AG09319 (cell line): Measurements from ENCODE around the gene MED13.

Source experiments
- DNase-seq: peaks from one replicate; pipeline ENCODE4 v3.0.0-alpha.2; 2010; ENCODE audit warnings: low read depth; ENCODE audit errors: extremely low read depth
- TF ChIP-seq, protein P1 (sequence below): IDR thresholded peaks from 2 replicates; pipeline ENCODE4 v1.5.1; 2011; ENCODE audit warnings: low read depth, mild to moderate bottlenecking, inconsistent platforms, low read length, moderate library complexity

The MED13 gene

DNA sequence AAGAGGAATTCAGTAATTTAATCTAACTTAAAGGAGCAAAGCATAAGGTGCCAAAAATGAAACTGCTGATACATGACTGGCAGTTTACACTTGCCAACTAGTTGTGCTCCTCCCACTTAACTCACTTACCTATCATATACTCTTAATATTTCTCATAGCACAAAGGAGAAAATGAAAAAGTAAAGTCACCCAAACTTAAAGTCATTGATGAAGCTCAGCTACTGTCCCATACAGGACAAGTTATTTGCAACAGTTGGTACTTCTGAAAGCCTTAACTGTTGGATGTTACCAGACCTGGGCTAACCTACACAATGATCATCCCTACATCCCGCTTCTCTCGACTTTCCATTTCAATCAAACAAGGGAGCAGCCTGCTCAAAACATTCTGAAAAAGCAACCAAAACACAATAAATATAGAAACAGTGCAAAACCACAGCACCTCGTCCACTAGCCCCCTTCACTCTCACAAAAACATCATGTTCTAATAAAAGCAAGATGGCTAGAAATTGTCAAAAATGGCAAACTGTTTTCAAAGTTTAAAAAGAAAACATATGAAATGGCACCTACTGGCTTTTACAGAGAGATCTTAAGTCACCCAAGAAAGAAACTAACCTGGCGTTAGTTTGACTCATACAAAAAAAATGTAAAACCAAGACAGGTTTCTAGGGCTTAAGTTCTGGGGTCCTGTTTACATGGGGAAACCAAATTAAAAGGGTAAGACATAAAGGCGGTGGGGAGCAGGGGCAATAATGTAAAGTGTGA is 868 bp downstream of the MED13 start:
- DNase-seq: no peak
- TF ChIP-seq, protein P1, sequence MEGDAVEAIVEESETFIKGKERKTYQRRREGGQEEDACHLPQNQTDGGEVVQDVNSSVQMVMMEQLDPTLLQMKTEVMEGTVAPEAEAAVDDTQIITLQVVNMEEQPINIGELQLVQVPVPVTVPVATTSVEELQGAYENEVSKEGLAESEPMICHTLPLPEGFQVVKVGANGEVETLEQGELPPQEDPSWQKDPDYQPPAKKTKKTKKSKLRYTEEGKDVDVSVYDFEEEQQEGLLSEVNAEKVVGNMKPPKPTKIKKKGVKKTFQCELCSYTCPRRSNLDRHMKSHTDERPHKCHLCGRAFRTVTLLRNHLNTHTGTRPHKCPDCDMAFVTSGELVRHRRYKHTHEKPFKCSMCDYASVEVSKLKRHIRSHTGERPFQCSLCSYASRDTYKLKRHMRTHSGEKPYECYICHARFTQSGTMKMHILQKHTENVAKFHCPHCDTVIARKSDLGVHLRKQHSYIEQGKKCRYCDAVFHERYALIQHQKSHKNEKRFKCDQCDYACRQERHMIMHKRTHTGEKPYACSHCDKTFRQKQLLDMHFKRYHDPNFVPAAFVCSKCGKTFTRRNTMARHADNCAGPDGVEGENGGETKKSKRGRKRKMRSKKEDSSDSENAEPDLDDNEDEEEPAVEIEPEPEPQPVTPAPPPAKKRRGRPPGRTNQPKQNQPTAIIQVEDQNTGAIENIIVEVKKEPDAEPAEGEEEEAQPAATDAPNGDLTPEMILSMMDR: no peak

DNA sequence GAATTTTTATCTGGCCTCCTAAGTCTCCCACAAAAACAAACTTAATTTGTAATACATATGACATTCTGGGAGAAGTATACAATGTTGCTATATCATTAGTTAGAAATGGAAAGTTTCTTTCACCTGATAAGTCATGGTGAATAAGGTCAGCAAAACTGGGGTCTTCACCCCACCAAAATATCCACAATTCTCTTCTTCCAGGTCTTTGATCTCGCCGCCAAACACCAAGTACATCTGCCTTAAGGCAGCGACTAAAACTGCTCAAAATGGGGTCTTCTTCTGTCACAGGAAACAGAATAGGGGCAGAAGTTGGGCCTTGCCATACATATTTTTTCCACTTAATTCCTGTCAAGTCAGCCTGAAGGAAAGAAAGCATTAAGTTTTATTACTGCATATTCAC is 2.1 kb downstream of the MED13 start:
- TF ChIP-seq, protein P1: no peak
- DNase-seq: no peak

DNA sequence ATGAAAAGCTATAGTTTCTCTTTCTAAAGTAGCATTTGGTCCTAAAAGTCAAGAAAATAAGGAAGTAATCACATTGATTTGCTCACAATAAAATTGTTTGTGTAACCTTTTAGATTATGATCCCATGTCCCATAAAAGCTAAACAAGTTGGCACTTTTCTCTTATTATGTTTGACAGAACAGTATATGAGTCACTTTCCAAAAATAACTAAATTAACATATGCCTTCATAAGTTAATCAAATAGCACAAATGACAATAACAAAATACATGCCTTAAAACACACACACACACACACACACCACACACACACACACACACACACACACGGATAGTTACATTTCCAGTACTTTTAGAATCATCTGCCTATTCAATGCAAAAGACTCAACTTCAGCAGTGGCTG is 2.8 kb downstream of the MED13 start:
- peak; percentile 41 for DNase-seq

DNA sequence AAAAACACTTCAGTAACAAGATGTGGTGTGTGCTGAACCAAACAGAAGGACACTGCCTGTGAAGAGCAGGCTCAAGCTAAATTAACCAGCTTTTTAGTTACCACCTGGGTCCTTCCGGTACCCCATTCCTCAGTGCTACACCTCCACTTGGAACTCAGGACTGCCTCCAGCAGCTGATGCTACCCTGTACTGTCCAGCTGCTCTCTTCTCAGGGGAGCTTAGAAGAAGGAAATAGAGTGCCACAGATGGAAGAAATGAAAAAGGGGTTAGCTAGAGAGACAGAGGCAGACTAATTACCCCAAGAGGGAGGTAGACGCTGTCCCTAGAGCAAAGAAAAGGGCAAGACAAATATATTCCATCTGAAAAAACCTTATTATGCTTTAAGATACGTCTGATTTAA is 5.7 kb downstream of the MED13 start:
- TF ChIP-seq, protein P1: no peak
- no peak for DNase-seq

More for the DNA sequence above, 2.8 kb downstream of the MED13 start:
- TF ChIP-seq, protein P1: no peak

DNA sequence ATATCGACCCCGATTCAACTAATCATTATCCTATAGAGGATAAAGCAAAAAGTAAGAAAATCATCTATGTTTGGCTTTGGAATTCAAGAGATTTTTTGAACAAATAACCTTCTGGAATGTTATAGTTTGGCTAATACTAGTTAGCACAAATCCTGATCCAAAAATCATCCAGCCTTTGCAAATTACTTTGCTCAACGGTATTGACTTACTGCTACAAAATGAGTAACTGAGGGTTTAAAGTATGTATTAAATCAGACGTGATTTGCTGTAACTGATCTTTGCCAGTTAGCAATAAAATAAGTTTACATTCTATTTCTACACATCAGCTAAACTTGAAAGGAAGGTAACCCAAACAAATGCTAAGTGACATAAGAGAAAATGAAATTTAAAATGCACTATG is 6.5 kb downstream of the MED13 start:
- DNase-seq: no peak
- TF ChIP-seq, protein P1: no peak

DNA sequence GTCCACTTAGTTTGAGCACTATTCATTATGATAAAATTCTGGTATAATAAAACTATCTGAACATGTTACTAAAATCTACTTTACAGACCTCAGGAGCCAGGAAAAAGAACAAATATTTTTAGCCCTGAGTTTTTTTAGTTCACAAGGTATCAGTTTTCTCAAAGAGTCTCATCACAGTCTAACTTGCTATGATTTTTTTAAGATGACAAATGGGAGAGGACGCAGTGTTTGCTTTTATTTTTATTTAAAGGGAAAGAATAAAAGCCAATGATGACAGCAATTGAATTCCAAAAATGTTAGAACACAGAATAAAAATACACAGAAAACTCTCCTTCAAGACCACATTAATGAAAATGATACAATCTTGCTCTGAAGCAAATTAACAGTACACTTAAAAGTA is 7.4 kb downstream of the MED13 start:
- TF ChIP-seq, protein P1: no peak
- no peak for DNase-seq

DNA sequence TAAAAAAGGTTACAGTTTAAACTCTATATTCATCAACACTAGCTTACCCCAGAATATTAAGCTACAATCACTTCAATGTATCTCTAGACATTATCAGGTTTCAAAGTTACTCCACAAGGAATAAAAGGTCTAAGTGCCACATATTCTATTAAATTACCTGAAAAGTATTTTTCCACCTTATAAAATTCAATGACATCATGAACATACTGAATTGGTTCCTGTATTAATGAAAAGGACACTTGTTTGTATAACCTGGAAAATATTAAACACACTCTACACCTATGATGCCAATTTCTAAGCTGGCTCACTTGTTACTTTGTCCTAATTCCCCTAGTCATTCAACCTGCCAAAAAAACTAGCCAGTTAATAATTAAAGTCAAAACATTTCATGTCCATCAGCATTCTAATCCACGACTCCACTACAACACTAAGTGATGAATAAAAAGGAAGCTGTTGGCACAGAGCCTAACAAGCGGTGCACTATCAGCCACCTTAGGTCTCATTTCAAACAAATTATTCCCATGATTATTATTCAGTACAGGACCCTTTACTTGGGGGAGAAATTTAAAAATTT is 12.2 kb downstream of the MED13 start:
- TF ChIP-seq, protein P1: no peak
- no peak for DNase-seq
